ENCODE data around the gene GNAQ. TPM values are rescaled to one million over a fixed set of nuclear protein-coding genes. Genes with fewer than 3 reads are reported as not detected.

The GNAQ gene
- total RNA-seq, 1 donor from 2014 or later: 46.7 TPM

- Mint-ChIP-seq H3K4me1 (ENCODE audit: unreplicated experiment) (peaks cover 44% of the 10 kb centered on the region), H3K27me3 (no peaks in the 10 kb centered on the region), H3K4me3 (no peak overlapping the region), H3K36me3 (peaks cover 4% of the 10 kb centered on the region), H3K27ac (no peak overlapping the region), H3K9me3 (no peaks in the 10 kb centered on the region)
- TF ChIP-seq, protein P1, sequence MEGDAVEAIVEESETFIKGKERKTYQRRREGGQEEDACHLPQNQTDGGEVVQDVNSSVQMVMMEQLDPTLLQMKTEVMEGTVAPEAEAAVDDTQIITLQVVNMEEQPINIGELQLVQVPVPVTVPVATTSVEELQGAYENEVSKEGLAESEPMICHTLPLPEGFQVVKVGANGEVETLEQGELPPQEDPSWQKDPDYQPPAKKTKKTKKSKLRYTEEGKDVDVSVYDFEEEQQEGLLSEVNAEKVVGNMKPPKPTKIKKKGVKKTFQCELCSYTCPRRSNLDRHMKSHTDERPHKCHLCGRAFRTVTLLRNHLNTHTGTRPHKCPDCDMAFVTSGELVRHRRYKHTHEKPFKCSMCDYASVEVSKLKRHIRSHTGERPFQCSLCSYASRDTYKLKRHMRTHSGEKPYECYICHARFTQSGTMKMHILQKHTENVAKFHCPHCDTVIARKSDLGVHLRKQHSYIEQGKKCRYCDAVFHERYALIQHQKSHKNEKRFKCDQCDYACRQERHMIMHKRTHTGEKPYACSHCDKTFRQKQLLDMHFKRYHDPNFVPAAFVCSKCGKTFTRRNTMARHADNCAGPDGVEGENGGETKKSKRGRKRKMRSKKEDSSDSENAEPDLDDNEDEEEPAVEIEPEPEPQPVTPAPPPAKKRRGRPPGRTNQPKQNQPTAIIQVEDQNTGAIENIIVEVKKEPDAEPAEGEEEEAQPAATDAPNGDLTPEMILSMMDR (conservative IDR thresholded peaks at IDR 0.05): no peak
- DNase-seq (ENCODE audit: extremely low spot score, unreplicated experiment): no peak
Observed at GRCh38 chr9:77877976-77878375, 153.6 kb downstream of the GNAQ start.

GRCh38 chr9:77876590-77876989 is 155.0 kb downstream of the GNAQ start:
- Mint-ChIP-seq H3K27me3 (no peaks in the 10 kb centered on the region), H3K4me1 (ENCODE audit: unreplicated experiment) (peaks cover 40% of the 10 kb centered on the region), H3K36me3 (no peaks in the 10 kb centered on the region), H3K4me3 (peak overlapping the region; percentile 68), H3K27ac (no peak overlapping the region), H3K9me3 (no peaks in the 10 kb centered on the region)
- DNase-seq (ENCODE audit: extremely low spot score, unreplicated experiment): no peak
- TF ChIP-seq, protein P1 (conservative IDR thresholded peaks at IDR 0.05): no peak

DNA sequence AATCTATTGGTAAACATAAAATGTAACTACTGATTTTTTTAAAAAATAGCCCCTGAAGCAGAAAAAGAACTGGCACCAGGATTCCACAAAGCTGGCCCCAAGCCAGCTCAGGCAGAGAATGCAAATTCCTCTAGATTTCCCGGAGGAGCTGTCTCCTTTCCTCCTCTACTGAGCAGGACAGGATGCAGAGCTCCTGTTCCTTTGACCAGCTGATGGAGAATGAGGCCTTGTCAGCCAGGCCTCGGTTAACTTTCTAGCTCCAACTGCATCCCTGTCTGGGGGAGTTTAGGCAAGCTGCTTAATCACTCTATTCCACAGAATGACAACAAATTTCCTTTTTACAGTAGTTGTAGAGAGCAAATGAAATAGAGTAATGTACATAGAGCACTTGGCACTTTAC is 155.5 kb downstream of the GNAQ start:
- TF ChIP-seq, protein P1 (conservative IDR thresholded peaks at IDR 0.05): no peak
- no peak for DNase-seq (ENCODE audit: extremely low spot score, unreplicated experiment)
- Mint-ChIP-seq H3K36me3 (no peaks in the 10 kb centered on the region), H3K4me1 (ENCODE audit: unreplicated experiment) (peaks cover 40% of the 10 kb centered on the region), H3K27me3 (no peaks in the 10 kb centered on the region), H3K9me3 (no peaks in the 10 kb centered on the region), H3K4me3 (no peak overlapping the region), H3K27ac (no peak overlapping the region)

- Mint-ChIP-seq H3K27me3 (no peaks in the 10 kb centered on the region), H3K27ac (no peak overlapping the region), H3K4me1 (ENCODE audit: unreplicated experiment) (peaks cover 29% of the 10 kb centered on the region), H3K36me3 (no peaks in the 10 kb centered on the region), H3K4me3 (no peak overlapping the region), H3K9me3 (no peaks in the 10 kb centered on the region)
- DNase-seq (ENCODE audit: extremely low spot score, unreplicated experiment): no peak
- TF ChIP-seq, protein P1 (conservative IDR thresholded peaks at IDR 0.05): no peak
Observed at GRCh38 chr9:77872863-77873262, 158.7 kb downstream of the GNAQ start.

- H3K27ac Mint-ChIP-seq: no peak overlapping the region
- no peak overlapping the region for H3K4me3 Mint-ChIP-seq
- TF ChIP-seq, protein P1 (conservative IDR thresholded peaks at IDR 0.05): no peak
Observed at GRCh38 chr9:77872177-77872576, 159.4 kb downstream of the GNAQ start.

DNA sequence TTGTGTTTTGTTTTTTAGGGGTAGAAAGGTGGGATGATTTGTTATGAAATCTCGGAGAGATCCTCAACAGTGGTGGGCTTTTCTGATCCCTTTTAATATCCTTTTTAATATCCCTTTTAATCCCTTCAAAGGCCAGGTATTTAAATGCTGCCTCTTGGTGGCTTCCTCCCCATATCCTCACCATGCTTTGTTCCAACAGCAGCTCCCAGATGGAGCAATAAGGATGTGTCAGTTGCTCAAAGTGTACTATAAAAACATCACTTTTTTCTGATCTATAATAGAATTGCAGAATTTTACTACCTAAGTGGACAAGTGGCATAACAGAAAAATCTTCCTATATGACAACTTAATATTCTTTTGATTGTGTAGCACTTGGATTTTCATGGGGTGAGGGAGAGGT is 160.1 kb downstream of the GNAQ start:
- no peak overlapping the region for H3K27ac Mint-ChIP-seq
- H3K36me3 Mint-ChIP-seq: no peaks in the 10 kb centered on the region
- peaks cover 15% of the 10 kb centered on the region for H3K4me1 Mint-ChIP-seq (ENCODE audit: unreplicated experiment)
- no peaks in the 10 kb centered on the region for H3K9me3 Mint-ChIP-seq
- TF ChIP-seq, protein P1 (conservative IDR thresholded peaks at IDR 0.05): no peak
- no peak overlapping the region for H3K4me3 Mint-ChIP-seq
- H3K27me3 Mint-ChIP-seq: no peaks in the 10 kb centered on the region
- DNase-seq (ENCODE audit: extremely low spot score, unreplicated experiment): no peak

More at GRCh38 chr9:77872177-77872576, 159.4 kb downstream of the GNAQ start:
- Mint-ChIP-seq H3K4me1 (ENCODE audit: unreplicated experiment) (peaks cover 22% of the 10 kb centered on the region), H3K27me3 (no peaks in the 10 kb centered on the region), H3K36me3 (no peaks in the 10 kb centered on the region), H3K9me3 (no peaks in the 10 kb centered on the region)
- DNase-seq (ENCODE audit: extremely low spot score, unreplicated experiment): no peak

Measured in type B pancreatic cell (in vitro differentiated cells).